A204.1 (cell line): ENCODE data around the gene ZDHHC18.

Experiments
- FAIRE-seq: peaks from 2 replicates; lab custom pipeline; 2012; peaks lifted over from hg19 to GRCh38; lab: Jason Lieb, UNC

ZDHHC18 gene

DNA sequence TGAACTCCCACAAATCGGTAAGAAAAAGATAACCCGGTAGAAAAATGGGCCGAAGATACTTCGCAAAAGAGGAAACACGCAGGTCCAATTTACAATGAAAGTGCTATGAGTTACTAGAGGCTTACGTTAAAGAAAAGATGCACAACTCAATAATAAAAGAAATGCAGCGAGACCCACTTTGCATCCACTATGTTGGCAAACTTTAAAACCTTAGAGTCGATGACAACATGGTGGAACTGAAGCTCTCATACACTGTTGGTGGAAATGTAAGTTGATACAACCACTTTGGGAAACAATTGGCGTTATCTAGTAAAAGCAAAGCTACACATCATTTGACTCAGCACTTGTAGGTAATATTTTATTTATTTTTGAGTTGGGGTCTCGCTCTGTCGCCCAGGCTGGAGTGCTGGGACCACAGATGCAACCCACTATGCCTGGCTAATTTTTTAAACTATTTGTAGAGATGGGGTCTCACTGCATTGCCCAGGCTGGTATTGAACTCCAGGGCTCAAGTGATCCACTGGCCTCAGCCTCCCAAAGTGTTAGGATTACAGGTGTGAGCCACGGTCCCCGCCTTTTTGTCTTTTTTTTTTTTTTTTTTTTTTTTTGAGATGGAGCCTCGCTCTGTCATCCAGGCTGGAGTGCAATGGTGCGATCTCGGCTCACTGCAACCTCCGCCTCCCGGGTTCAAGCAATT lies 74.5 kb downstream of the ZDHHC18 start:
- FAIRE-seq = no peak
